MCF 10A (cell line): ENCODE measurements around the gene CYB5A. TPM values are rescaled to one million over a fixed set of nuclear protein-coding genes. Genes with fewer than 3 reads are reported as not detected.

Source experiments
- BruUV-seq: library from RNA; stranded (reverse); fragments of 400-500 nt; replicated peaks from 2 replicates; lab custom pipeline; 2021; lab: Mats Ljungman, UMichigan
- CTCF ChIA-PET: fragments of 300-600 bp; sonication (Branson Sonifier 250); formaldehyde crosslinking; extraction: SDS; loops from one replicate; lab custom pipeline; 2021; ENCODE audit warnings: antibody characterized with exemption, inconsistent platforms; lab: Yijun Ruan, JAX
- POLR2A ChIA-PET: fragments of 300-600, 350-650 bp; sonication (Branson Sonifier 250); formaldehyde crosslinking; extraction: SDS; loops from one replicate; lab custom pipeline; 2020; ENCODE audit warnings: antibody characterized with exemption, inconsistent platforms; lab: Yijun Ruan, JAX
- DNase-seq: peaks from one replicate; pipeline ENCODE4 v3.0.0-alpha.2; 2018; ENCODE audit not compliant: unreplicated experiment
- H3K27ac Mint-ChIP-seq: one replicate; pipeline ENCODE4 v1.8.0; 2022; ENCODE audit warnings: mild to moderate bottlenecking, low read depth, mixed read lengths; ENCODE audit not compliant: unreplicated experiment
- H3K27me3 Mint-ChIP-seq: one replicate; pipeline ENCODE4 v1.8.0; 2022; ENCODE audit warnings: mixed read lengths; ENCODE audit not compliant: insufficient read depth, unreplicated experiment
- H3K36me3 Mint-ChIP-seq: one replicate; pipeline ENCODE4 v1.8.0; 2022; ENCODE audit warnings: mild to moderate bottlenecking, moderate library complexity, mixed read lengths; ENCODE audit not compliant: insufficient read depth, unreplicated experiment
- H3K4me1 Mint-ChIP-seq: one replicate; pipeline ENCODE4 v1.8.0; 2022; ENCODE audit warnings: mixed read lengths; ENCODE audit not compliant: insufficient read depth, unreplicated experiment
- H3K4me3 Mint-ChIP-seq: one replicate; pipeline ENCODE4 v1.8.0; 2022; ENCODE audit warnings: mild to moderate bottlenecking, moderate library complexity, mixed read lengths; ENCODE audit not compliant: unreplicated experiment
- H3K9me3 Mint-ChIP-seq: one replicate; pipeline ENCODE4 v1.8.0; 2022; ENCODE audit warnings: mixed read lengths; ENCODE audit not compliant: unreplicated experiment
- CTCF ChIP-seq: fragments of 200-600 bp; IDR thresholded peaks from one replicate; pipeline ENCODE4 v1.8.0; 2022; ENCODE audit warnings: antibody characterized with exemption, mild to moderate bottlenecking; ENCODE audit not compliant: unreplicated experiment
- intact Hi-C: fragments of 100-400 bp; cut with micrococcal nuclease; formaldehyde crosslinking; loops from 2 replicates; pipeline ENCODE4 v1.14.1; 2022
- total RNA-seq: library from RNA; stranded (reverse); gene quantifications from 2 replicates; pipeline ENCODE4 v1.2.3, GENCODE V29; 2022

CYB5A gene
- total RNA-seq, 1 experiment from 2014 or later = 27.5 TPM

- no peaks in the 10 kb centered on the region for H3K9me3 Mint-ChIP-seq
- no TSS peak for BruUV-seq
- no peak for TF ChIP-seq CTCF
- H3K27ac Mint-ChIP-seq = no peak overlapping the region
- no peaks in the 10 kb centered on the region for H3K27me3 Mint-ChIP-seq
- peaks cover 5% of the 10 kb centered on the region for H3K36me3 Mint-ChIP-seq
- peaks cover 7% of the 10 kb centered on the region for H3K4me1 Mint-ChIP-seq
- intact Hi-C loops = no loop called here
- CTCF ChIA-PET = interaction anchor here (0.6 kb wide), 1 partner anchor 24 kb away, joined by 3 read pairs; no protein-coding TSS in a partner anchor
- H3K4me3 Mint-ChIP-seq = no peak overlapping the region
- POLR2A ChIA-PET = interaction anchor here (1.3 kb wide), 1 partner anchor 13 kb away, joined by 3 read pairs; no protein-coding TSS in a partner anchor
- DNase-seq = no peak
Measured at GRCh38 chr18:74276609-74277008, 15.2 kb downstream of the CYB5A start.

- intact Hi-C loops = no loop called here
- DNase-seq = no peak
- no peak overlapping the region for H3K27ac Mint-ChIP-seq
- POLR2A ChIA-PET = interaction anchor here (0.7 kb wide), 1 partner anchor 13 kb away, joined by 3 read pairs; no protein-coding TSS in a partner anchor
- no TSS peak for BruUV-seq
- H3K4me3 Mint-ChIP-seq = no peak overlapping the region
- TF ChIP-seq CTCF = no peak
- H3K27me3 Mint-ChIP-seq = no peaks in the 10 kb centered on the region
- H3K36me3 Mint-ChIP-seq = no peaks in the 10 kb centered on the region
- no peaks in the 10 kb centered on the region for H3K9me3 Mint-ChIP-seq
- H3K4me1 Mint-ChIP-seq = no peaks in the 10 kb centered on the region
- CTCF ChIA-PET = no interaction called here
Measured at GRCh38 chr18:74275736-74276135, 16.0 kb downstream of the CYB5A start.

GRCh38 chr18:74274700-74275099, 17.1 kb downstream of the CYB5A start:
- H3K4me1 Mint-ChIP-seq = no peaks in the 10 kb centered on the region
- no peaks in the 10 kb centered on the region for H3K27me3 Mint-ChIP-seq
- no peak overlapping the region for H3K27ac Mint-ChIP-seq
- no peaks in the 10 kb centered on the region for H3K9me3 Mint-ChIP-seq
- H3K4me3 Mint-ChIP-seq = no peak overlapping the region
- no peak for DNase-seq
- BruUV-seq = no TSS peak
- ChIA-PET CTCF (interaction anchor here (0.9 to 1.2 kb wide), 2 partner anchors 9 to 68 kb away, joined by 4 read pairs; no protein-coding TSS in a partner anchor), POLR2A (interaction anchor here (0.6 kb wide), 1 partner anchor 8 kb away, joined by 3 read pairs; no protein-coding TSS in a partner anchor)
- no peak for TF ChIP-seq CTCF
- H3K36me3 Mint-ChIP-seq = no peaks in the 10 kb centered on the region
- intact Hi-C loops = no loop called here

- no peak for DNase-seq
- Mint-ChIP-seq H3K27ac (no peak overlapping the region), H3K36me3 (no peaks in the 10 kb centered on the region), H3K9me3 (no peaks in the 10 kb centered on the region), H3K4me3 (no peak overlapping the region), H3K27me3 (no peaks in the 10 kb centered on the region), H3K4me1 (peaks cover 2% of the 10 kb centered on the region)
- intact Hi-C loops = no loop called here
- ChIA-PET CTCF (interaction anchor here (0.6 to 1.7 kb wide), 4 partner anchors 14 to 76 kb away, joined by 3 to 4 read pairs (median 4); no protein-coding TSS in a partner anchor), POLR2A (no interaction called here)
- BruUV-seq = no TSS peak
- TF ChIP-seq CTCF = no peak
Measured at GRCh38 chr18:74273394-74273793, 18.4 kb downstream of the CYB5A start.
